Measurements from ENCODE around the gene NMBR.
"Not testable (repeated sequence)": the region's sequence is repeated elsewhere in the genome, so short reads cannot be mapped to it uniquely, and the experiment has no call there.

NMBR gene

DNA sequence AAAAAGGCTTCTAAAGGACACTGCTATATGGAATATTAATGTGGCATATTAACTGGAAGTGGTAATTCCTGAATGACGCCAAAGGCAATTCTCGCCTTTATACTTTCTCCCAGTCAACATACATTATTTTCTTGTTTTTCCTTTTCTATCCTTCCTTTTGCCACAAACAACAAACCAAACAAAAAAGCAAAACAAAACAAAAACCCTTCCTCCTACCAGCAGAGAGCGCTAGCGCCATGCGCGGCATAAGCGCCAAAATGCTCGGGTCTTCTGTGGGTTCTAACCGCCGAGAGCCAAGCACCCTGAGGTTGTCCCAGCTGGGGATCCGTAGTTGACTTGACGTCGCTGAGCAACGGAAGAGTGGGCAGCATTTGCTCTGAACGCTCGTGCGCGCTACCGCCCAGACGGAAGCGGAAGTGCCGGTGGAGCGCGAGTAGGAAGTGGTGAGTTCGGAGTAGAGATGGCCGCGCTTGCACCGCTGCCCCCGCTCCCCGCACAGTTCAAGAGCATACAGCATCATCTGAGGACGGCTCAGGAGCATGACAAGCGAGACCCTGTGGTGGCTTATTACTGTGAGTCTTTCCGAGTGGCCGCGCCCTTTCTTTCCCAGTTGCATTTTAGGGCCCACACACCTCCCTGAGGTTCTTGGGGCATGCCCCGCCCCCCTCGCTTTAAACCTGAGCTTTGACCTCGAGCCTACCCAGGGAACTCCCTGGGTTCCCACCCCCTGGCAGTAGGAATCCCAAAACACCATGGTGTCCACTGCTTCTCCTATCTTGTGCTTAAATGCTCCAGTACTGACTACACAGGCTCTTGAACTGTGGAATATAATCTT is at the start of gene NMBR, which contains the start of gene VTA1:
NMBR (minus strand) TSS at position 295 of the 835 bp plus-strand sequence. CDS start 58,464 bp downstream, outside the sequence.
VTA1 (plus strand) TSS at position 436 of the 835 bp plus-strand sequence; CDS start at position 461, 25 bp downstream.
- peak within 1 kb of the TSS; percentile 95 for H3K27ac Mint-ChIP-seq
- H3K4me1 Mint-ChIP-seq (ENCODE audit: low read depth), result peaks cover 58% of the 10 kb centered on the region
- DNase-seq, result peak; percentile 93
- no peaks in the 10 kb centered on the region for H3K27me3 Mint-ChIP-seq
- no peaks in the 10 kb centered on the region for H3K9me3 Mint-ChIP-seq
- peak within 1 kb of the TSS; percentile 95 for H3K4me3 Mint-ChIP-seq
- H3K36me3 Mint-ChIP-seq (ENCODE audit: low read depth), result peaks cover 43% of the 10 kb centered on the region

GRCh38 chr6:142195862-142196541 is 49.1 kb upstream of the NMBR start:
- peak overlapping the region; percentile 0 for H3K27ac Mint-ChIP-seq
- no peak for DNase-seq
- no peaks in the 10 kb centered on the region for H3K9me3 Mint-ChIP-seq
- peaks cover 73% of the 10 kb centered on the region for H3K36me3 Mint-ChIP-seq (ENCODE audit: low read depth)
- peaks cover 41% of the 10 kb centered on the region for H3K4me1 Mint-ChIP-seq (ENCODE audit: low read depth)
- H3K4me3 Mint-ChIP-seq, result no peak overlapping the region
- H3K27me3 Mint-ChIP-seq, result no peaks in the 10 kb centered on the region

DNA sequence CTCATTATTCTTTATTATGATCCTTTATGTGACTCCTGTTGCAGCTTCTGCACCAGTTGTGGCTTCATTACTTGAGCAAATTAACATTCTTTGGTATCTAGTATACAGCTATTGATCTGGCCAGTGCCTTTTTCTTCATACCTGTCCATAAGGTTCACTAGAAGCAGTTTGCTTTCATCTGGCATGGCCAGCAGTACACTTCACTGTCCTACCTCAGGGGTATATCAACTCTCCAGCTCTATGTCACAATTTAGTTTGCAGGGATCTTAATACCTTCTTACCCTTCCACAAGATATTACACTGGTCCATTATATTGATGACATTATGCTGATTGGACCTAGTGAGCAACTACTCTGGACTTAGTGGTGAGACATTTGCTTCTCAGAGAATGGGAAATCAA is 46.7 kb upstream of the NMBR start:
- no peak for DNase-seq
- Mint-ChIP-seq H3K4me1 (ENCODE audit: low read depth) (peaks cover 41% of the 10 kb centered on the region), H3K27me3 (no peaks in the 10 kb centered on the region), H3K27ac (no peak overlapping the region), H3K36me3 (ENCODE audit: low read depth) (peaks cover 68% of the 10 kb centered on the region), H3K4me3 (no peak overlapping the region), H3K9me3 (no peaks in the 10 kb centered on the region)

GRCh38 chr6:142192343-142192742 is 45.4 kb upstream of the NMBR start:
- peaks cover 68% of the 10 kb centered on the region for H3K36me3 Mint-ChIP-seq (ENCODE audit: low read depth)
- no peaks in the 10 kb centered on the region for H3K27me3 Mint-ChIP-seq
- H3K4me1 Mint-ChIP-seq (ENCODE audit: low read depth), result peaks cover 38% of the 10 kb centered on the region
- no peak for DNase-seq
- H3K4me3 Mint-ChIP-seq, result no peak overlapping the region
- H3K9me3 Mint-ChIP-seq, result no peaks in the 10 kb centered on the region
- H3K27ac Mint-ChIP-seq, result no peak overlapping the region

DNA sequence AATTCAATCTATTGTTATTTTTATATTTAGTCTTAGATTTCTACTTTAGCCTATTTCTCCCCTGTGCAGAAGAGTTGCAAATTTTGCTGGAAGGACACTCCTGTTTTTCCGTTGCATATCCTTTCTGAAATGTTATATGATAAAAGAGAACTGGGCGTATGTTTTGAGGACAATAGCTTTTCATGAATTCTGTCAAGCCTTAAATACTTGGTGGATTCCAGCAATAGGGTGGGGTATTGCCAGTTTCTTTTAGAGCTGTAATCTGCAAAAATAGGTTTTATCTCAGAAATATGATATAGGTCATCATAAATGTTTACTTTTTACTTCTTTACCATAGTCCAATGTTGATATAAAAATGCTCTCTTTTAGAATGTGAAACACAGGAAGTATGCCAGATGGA is 42.1 kb upstream of the NMBR start:
- DNase-seq, result no peak
- Mint-ChIP-seq H3K9me3 (no peaks in the 10 kb centered on the region), H3K4me1 (ENCODE audit: low read depth) (peaks cover 19% of the 10 kb centered on the region), H3K4me3 (no peak overlapping the region), H3K27me3 (no peaks in the 10 kb centered on the region), H3K27ac (no peak overlapping the region), H3K36me3 (ENCODE audit: low read depth) (peaks cover 46% of the 10 kb centered on the region)

DNA sequence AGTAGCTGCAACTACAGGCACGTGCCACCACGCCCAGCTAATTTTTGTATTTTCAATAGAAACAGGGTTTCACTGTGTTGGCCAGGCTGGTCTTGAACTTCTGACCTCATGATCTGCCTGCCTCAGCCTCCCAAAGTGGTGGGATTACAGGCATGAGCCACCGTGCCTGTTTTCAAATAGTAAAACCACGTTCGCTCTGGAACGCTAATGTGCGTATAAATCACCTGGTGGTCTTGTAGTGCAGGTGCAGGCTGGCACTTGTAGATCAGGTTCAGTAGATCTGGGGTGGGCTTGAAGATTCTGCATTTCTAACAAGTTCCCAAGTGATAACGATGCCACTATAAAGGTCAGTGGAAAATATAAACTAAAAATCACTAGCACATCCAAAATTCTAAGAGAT is 41.4 kb upstream of the NMBR start:
- not testable (repeated sequence) for H3K4me3 Mint-ChIP-seq, DNase-seq, H3K27me3 Mint-ChIP-seq, H3K9me3 Mint-ChIP-seq, H3K27ac Mint-ChIP-seq
- H3K4me1 Mint-ChIP-seq (ENCODE audit: low read depth), result peaks cover 13% of the 10 kb centered on the region
- H3K36me3 Mint-ChIP-seq (ENCODE audit: low read depth), result peaks cover 40% of the 10 kb centered on the region

GRCh38 chr6:142187209-142187608 is 40.3 kb upstream of the NMBR start:
- no peaks in the 10 kb centered on the region for H3K27me3 Mint-ChIP-seq

DNA sequence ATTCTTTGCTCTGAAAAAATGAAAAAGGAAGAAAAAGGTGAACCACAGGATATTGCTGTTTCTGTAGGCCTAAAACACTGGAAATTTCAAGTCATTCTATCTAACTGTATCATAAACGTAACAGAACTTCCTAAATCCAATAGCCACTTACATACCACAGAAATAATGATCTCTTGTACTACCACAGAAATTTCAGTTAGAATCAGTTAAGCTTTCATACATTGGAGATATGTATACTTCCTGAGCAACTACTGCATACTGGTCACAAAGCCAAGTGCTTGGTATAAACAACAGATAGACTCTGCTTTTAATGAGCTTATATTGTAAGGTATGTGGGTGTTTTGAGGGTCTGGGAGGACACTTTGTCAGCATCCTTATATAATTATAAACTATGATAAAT is 38.7 kb upstream of the NMBR start:
- DNase-seq, result no peak
- H3K27ac Mint-ChIP-seq, result no peak overlapping the region
- H3K4me1 Mint-ChIP-seq (ENCODE audit: low read depth), result peaks cover 12% of the 10 kb centered on the region
- H3K4me3 Mint-ChIP-seq, result no peak overlapping the region
- no peaks in the 10 kb centered on the region for H3K27me3 Mint-ChIP-seq
- H3K9me3 Mint-ChIP-seq, result no peaks in the 10 kb centered on the region
- peaks cover 42% of the 10 kb centered on the region for H3K36me3 Mint-ChIP-seq (ENCODE audit: low read depth)

More at GRCh38 chr6:142187209-142187608, 40.3 kb upstream of the NMBR start:
- H3K4me1 Mint-ChIP-seq (ENCODE audit: low read depth), result peaks cover 9% of the 10 kb centered on the region
- H3K4me3 Mint-ChIP-seq, result no peak overlapping the region
- no peaks in the 10 kb centered on the region for H3K9me3 Mint-ChIP-seq
- no peak for DNase-seq
- no peak overlapping the region for H3K27ac Mint-ChIP-seq
- H3K36me3 Mint-ChIP-seq (ENCODE audit: low read depth), result peaks cover 44% of the 10 kb centered on the region

GRCh38 chr6:142184307-142184706 is 37.4 kb upstream of the NMBR start:
- peaks cover 13% of the 10 kb centered on the region for H3K4me1 Mint-ChIP-seq (ENCODE audit: low read depth)
- H3K36me3 Mint-ChIP-seq (ENCODE audit: low read depth), result peaks cover 37% of the 10 kb centered on the region
- H3K27ac Mint-ChIP-seq, result no peak overlapping the region
- H3K27me3 Mint-ChIP-seq, result no peaks in the 10 kb centered on the region
- DNase-seq, result no peak
- no peaks in the 10 kb centered on the region for H3K9me3 Mint-ChIP-seq
- no peak overlapping the region for H3K4me3 Mint-ChIP-seq

GRCh38 chr6:142183351-142183750 is 36.4 kb upstream of the NMBR start:
- H3K36me3 Mint-ChIP-seq (ENCODE audit: low read depth), result peaks cover 37% of the 10 kb centered on the region
- no peaks in the 10 kb centered on the region for H3K9me3 Mint-ChIP-seq
- peaks cover 13% of the 10 kb centered on the region for H3K4me1 Mint-ChIP-seq (ENCODE audit: low read depth)
- DNase-seq, result no peak
- H3K4me3 Mint-ChIP-seq, result no peak overlapping the region
- H3K27ac Mint-ChIP-seq, result no peak overlapping the region
- no peaks in the 10 kb centered on the region for H3K27me3 Mint-ChIP-seq

GRCh38 chr6:142182004-142182403 is 35.1 kb upstream of the NMBR start:
- Mint-ChIP-seq H3K36me3 (ENCODE audit: low read depth) (peaks cover 46% of the 10 kb centered on the region), H3K27me3 (no peaks in the 10 kb centered on the region), H3K27ac (no peak overlapping the region), H3K4me3 (no peak overlapping the region), H3K9me3 (peaks cover 8% of the 10 kb centered on the region), H3K4me1 (ENCODE audit: low read depth) (peaks cover 13% of the 10 kb centered on the region)
- no peak for DNase-seq

DNA sequence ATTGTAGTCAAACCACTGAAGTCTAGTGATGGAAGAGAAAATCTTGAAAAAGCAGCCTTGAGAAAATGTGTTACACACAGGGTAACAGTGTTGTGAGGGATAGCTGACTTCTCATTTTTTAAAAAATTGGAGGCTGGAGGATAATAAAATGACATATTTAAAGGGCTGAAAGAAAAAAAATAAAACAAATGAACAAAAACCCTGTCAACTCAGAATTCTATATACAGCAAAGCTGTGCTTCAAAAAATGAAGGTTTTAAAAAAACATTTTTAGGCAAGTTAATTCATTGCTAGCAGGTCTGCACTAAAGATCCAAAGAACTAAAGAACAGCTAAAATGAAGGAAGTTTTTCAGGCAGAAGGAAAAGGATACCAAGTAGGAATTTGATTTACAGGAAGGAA is 31.2 kb upstream of the NMBR start:
- peaks cover 79% of the 10 kb centered on the region for H3K36me3 Mint-ChIP-seq (ENCODE audit: low read depth)
- no peak overlapping the region for H3K27ac Mint-ChIP-seq
- peaks cover 18% of the 10 kb centered on the region for H3K9me3 Mint-ChIP-seq
- H3K4me1 Mint-ChIP-seq (ENCODE audit: low read depth), result peaks cover 6% of the 10 kb centered on the region
- no peak for DNase-seq
- H3K27me3 Mint-ChIP-seq, result no peaks in the 10 kb centered on the region
- no peak overlapping the region for H3K4me3 Mint-ChIP-seq

DNA sequence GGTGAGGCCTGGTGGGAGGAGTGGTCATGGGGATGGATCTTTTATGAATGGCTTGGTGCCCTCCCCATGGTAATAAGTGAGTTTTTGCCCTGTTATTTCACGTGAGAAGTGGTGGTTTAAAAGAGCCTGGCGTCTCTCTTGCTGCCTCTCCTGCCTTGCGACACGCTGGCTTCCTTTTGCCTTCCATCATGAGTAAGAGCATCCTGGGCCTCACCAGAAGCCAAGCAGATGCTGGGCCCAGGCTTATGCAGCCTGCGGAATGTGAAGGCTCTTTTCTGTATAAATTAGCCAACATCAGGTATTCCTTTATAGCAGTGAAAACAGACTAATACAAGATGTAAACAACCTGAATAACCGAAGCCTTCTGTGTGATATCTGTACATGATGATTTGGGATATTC is 27.8 kb upstream of the NMBR start:
- Mint-ChIP-seq H3K4me3 (no peak overlapping the region), H3K27me3 (no peaks in the 10 kb centered on the region), H3K4me1 (ENCODE audit: low read depth) (no peaks in the 10 kb centered on the region), H3K27ac (no peak overlapping the region), H3K36me3 (ENCODE audit: low read depth) (peaks cover 93% of the 10 kb centered on the region), H3K9me3 (peaks cover 18% of the 10 kb centered on the region)
- DNase-seq, result no peak

DNA sequence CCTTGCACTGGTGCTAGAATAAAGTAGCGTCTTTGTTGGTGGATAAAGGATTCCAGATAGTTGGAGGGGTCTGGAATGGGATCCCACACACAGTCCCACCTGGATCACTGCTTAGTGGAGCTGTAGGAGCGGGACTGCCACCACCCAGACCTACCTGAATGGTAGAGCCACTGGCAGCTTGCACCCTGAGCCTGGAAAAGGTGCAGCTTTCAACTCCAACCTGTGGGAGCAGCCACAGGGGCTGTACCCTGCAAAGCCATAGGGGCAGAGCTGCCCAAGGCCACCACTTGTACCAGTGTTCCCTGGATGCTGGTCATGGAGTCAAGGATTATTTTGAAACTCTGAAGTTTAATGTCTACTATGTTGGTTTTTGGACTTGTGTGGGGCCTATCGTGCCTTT is 27.1 kb upstream of the NMBR start:
- no peaks in the 10 kb centered on the region for H3K4me1 Mint-ChIP-seq (ENCODE audit: low read depth)
- no peaks in the 10 kb centered on the region for H3K27me3 Mint-ChIP-seq
- H3K4me3 Mint-ChIP-seq, result no peak overlapping the region
- no peak for DNase-seq
- peaks cover 87% of the 10 kb centered on the region for H3K36me3 Mint-ChIP-seq (ENCODE audit: low read depth)
- H3K27ac Mint-ChIP-seq, result no peak overlapping the region
- H3K9me3 Mint-ChIP-seq, result peaks cover 18% of the 10 kb centered on the region

DNA sequence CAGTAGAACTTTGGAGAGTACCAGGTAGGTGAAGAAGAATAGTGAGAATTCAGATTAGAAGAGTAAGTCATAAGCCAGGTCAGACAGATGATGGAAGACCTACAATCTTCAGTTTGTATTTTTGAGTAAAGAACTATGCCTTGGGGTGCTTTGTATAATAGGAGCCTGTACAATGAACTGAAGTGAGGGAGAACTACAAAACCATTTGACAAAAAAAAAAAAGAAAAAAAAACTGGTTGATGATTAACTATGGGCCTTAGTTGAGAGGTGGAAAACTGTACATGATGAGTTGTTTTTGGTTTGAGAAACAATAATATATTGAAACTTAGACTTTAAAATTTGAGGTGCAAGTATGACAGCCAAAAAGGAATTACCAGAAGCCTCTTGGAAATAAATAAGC is 25.8 kb upstream of the NMBR start:
- Mint-ChIP-seq H3K36me3 (ENCODE audit: low read depth) (peaks cover 89% of the 10 kb centered on the region), H3K4me1 (ENCODE audit: low read depth) (no peaks in the 10 kb centered on the region), H3K4me3 (no peak overlapping the region), H3K27ac (peak overlapping the region; percentile 20), H3K9me3 (peaks cover 15% of the 10 kb centered on the region), H3K27me3 (no peaks in the 10 kb centered on the region)
- no peak for DNase-seq

Data from activated T-cell treated with anti-CD3 and anti-CD28 coated beads, Interleukin-2, amount 50 U/mL, for 24 hours (primary cell).